Astrocyte of the spinal cord (primary cell): ENCODE data around the gene PREX1.

Experiments used
- DNase-seq: peaks from one replicate; pipeline ENCODE4 v3.0.0; 2011; ENCODE audit warnings: low read depth, low spot score
- H3K4me3 ChIP-seq: 2 replicates; pipeline ENCODE4 v1.5.1; 2011; ENCODE audit warnings: low read depth, mild to moderate bottlenecking, low read length, moderate library complexity
- in situ Hi-C: cut with HindIII; loops from 2 replicates; pipeline ENCODE4 v1.10.0; 2017; ENCODE audit warnings: low sequenced_read_pairs
- TF ChIP-seq, protein P1 (sequence below): IDR thresholded peaks from 2 replicates; pipeline ENCODE4 v1.5.1; 2012; ENCODE audit warnings: low read depth, mild to moderate bottlenecking, low read length, inconsistent platforms

The PREX1 gene

GRCh38 chr20:48772183-48772976 lies 55.4 kb downstream of the PREX1 start:
- TF ChIP-seq, protein P1, sequence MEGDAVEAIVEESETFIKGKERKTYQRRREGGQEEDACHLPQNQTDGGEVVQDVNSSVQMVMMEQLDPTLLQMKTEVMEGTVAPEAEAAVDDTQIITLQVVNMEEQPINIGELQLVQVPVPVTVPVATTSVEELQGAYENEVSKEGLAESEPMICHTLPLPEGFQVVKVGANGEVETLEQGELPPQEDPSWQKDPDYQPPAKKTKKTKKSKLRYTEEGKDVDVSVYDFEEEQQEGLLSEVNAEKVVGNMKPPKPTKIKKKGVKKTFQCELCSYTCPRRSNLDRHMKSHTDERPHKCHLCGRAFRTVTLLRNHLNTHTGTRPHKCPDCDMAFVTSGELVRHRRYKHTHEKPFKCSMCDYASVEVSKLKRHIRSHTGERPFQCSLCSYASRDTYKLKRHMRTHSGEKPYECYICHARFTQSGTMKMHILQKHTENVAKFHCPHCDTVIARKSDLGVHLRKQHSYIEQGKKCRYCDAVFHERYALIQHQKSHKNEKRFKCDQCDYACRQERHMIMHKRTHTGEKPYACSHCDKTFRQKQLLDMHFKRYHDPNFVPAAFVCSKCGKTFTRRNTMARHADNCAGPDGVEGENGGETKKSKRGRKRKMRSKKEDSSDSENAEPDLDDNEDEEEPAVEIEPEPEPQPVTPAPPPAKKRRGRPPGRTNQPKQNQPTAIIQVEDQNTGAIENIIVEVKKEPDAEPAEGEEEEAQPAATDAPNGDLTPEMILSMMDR = no peak
- no peak for DNase-seq
- in situ Hi-C loops = no loop called here
- H3K4me3 ChIP-seq = no peak overlapping the region

GRCh38 chr20:48771542-48771941 lies 56.3 kb downstream of the PREX1 start:
- peak; percentile 52 for DNase-seq
- in situ Hi-C loops = no loop called here
- H3K4me3 ChIP-seq = no peak overlapping the region
- TF ChIP-seq, protein P1 = no peak

- H3K4me3 ChIP-seq = no peak overlapping the region
- DNase-seq = no peak
- in situ Hi-C loops = no loop called here
- TF ChIP-seq, protein P1 = no peak
Measured at GRCh38 chr20:48770700-48771442, 56.9 kb downstream of the PREX1 start.

GRCh38 chr20:48769069-48769983 lies 58.5 kb downstream of the PREX1 start:
- in situ Hi-C loops = no loop called here
- no peak overlapping the region for H3K4me3 ChIP-seq
- TF ChIP-seq, protein P1 = no peak
- no peak for DNase-seq

- in situ Hi-C loops = no loop called here
- H3K4me3 ChIP-seq = no peak overlapping the region
- DNase-seq = no peak
- TF ChIP-seq, protein P1 = no peak
Measured at GRCh38 chr20:48766961-48767960, 60.5 kb downstream of the PREX1 start.
